ENCODE measurements around the gene RNF168.

Gene RNF168

GRCh38 chr3:196502775-196503195 is 783 bp downstream of the RNF168 start:
- TF ChIP-seq CTCF (IDR thresholded peaks at IDR 0.05; ENCODE audit: low read length, missing control alignments): no peak
- peak overlapping the region; percentile 98 for H3K4me3 ChIP-seq (replicated peaks; ENCODE audit: low read depth, low read length)
- DNase-seq (ENCODE audit: low read depth): peak; percentile 90

GRCh38 chr3:196501316-196502044 is 2.1 kb downstream of the RNF168 start:
- DNase-seq (ENCODE audit: low read depth): peak; percentile 34
- no peak for TF ChIP-seq CTCF (IDR thresholded peaks at IDR 0.05; ENCODE audit: low read length, missing control alignments)

GRCh38 chr3:196499807-196500524 is 3.6 kb downstream of the RNF168 start:
- peak overlapping the region; percentile 52 for H3K4me3 ChIP-seq (replicated peaks; ENCODE audit: low read depth, low read length)
- no peak for TF ChIP-seq CTCF (IDR thresholded peaks at IDR 0.05; ENCODE audit: low read length, missing control alignments)
- no peak for DNase-seq (ENCODE audit: low read depth)

More at GRCh38 chr3:196501316-196502044, 2.1 kb downstream of the RNF168 start:
- H3K4me3 ChIP-seq (replicated peaks; ENCODE audit: low read depth, low read length): peak overlapping the region; percentile 98

- H3K4me3 ChIP-seq (replicated peaks; ENCODE audit: low read depth, low read length): no peak overlapping the region
- TF ChIP-seq CTCF (IDR thresholded peaks at IDR 0.05; ENCODE audit: low read length, missing control alignments): no peak
- DNase-seq (ENCODE audit: low read depth): peak; percentile 21
Measured at GRCh38 chr3:196499061-196499460, 4.5 kb downstream of the RNF168 start.

- no peak for DNase-seq (ENCODE audit: low read depth)
- no peak overlapping the region for H3K4me3 ChIP-seq (replicated peaks; ENCODE audit: low read depth, low read length)
- no peak for TF ChIP-seq CTCF (IDR thresholded peaks at IDR 0.05; ENCODE audit: low read length, missing control alignments)
Measured at GRCh38 chr3:196498297-196498696, 5.3 kb downstream of the RNF168 start.

- TF ChIP-seq CTCF (IDR thresholded peaks at IDR 0.05; ENCODE audit: low read length, missing control alignments): no peak
- DNase-seq (ENCODE audit: low read depth): no peak
- no peak overlapping the region for H3K4me3 ChIP-seq (replicated peaks; ENCODE audit: low read depth, low read length)
Measured at GRCh38 chr3:196496183-196496582, 7.4 kb downstream of the RNF168 start.

Data from fibroblast of pulmonary artery (primary cell).